ENCODE results near the gene PERP. TPM values are rescaled to one million over a fixed set of nuclear protein-coding genes. Genes with fewer than 3 reads are reported as not detected.

The PERP gene
- total RNA-seq, 1 experiment from 2014 or later: 26.9 TPM

DNA sequence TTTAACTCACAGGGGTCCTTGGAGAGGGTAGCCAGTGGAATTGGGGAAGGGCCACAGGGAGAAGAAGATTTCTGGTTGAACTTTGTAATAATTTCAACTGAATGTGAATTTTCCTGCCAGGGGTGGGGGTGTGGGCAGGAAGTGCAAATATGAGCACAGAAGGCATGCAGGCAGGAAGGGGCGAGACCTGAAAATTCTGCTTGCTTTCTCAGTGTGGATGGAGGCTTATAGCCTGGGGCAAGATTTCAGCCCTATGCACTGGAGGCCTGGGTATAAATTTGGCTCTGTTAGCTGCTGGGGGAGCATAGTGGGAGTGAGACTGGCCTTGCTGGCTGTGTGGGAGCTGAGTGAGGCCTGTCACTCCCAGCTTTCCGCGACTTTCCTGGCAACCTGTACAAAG is 54.4 kb downstream of the PERP start:
- DNase-seq (ENCODE audit: low read depth): peak; percentile 54

DNA sequence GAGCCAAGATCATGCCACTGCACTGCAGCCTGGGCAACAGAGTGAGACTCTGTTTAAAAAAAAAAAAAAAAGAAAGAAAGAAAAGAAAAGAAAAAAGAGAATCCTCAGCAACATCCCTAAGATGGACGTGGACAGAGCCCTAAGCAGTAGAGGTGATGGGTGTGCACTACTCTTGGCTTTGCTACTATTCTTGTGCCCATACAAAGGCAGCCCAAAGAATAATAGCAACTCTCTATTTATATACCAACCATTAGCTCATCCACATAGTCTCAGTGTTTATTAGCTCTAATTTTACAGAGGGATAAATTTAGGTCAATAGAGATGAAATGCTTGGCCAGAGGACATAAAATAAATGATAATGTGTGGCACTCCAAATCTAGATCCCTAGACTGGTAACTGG is 62.2 kb downstream of the PERP start:
- no peak for DNase-seq (ENCODE audit: low read depth)

DNA sequence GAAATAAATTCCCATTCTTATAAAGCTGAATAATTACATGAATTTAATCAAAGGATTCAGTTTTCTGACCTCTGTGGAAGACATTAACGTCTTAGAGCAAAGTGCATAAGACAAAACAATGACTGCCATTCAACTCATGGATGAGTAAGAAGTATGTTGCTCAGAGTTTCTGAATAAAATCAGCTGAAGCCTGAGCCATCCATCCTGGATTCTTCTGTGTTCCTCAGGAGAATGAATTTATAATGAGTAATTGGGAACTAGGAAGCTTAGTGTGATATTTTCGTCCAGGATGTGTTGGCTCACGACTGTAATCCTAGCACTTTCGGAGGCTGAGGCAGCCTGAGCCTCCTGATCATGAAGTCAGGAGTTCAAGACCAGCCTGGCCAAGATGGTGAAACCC is 62.8 kb downstream of the PERP start:
- DNase-seq (ENCODE audit: low read depth): peak; percentile 65

Other genes starting within 250 kb of the PERP start
- gene TNFAIP3, start 240.2 kb downstream of the PERP start, total RNA-seq (2014; rRNA removed; shearing (Covaris generic)): 5.5 and 7.7 TPM in 2 replicates
- 2.2 and 2.9 TPM in 2 replicates for gene ARFGEF3, start 54.5 kb upstream of the PERP start, total RNA-seq (2014; rRNA removed; shearing (Covaris generic))
- not detected in 2 replicates for gene PBOV1, start 111.1 kb upstream of the PERP start, total RNA-seq (2014; rRNA removed; shearing (Covaris generic))